ENCODE data around the gene DDN.

DNA sequence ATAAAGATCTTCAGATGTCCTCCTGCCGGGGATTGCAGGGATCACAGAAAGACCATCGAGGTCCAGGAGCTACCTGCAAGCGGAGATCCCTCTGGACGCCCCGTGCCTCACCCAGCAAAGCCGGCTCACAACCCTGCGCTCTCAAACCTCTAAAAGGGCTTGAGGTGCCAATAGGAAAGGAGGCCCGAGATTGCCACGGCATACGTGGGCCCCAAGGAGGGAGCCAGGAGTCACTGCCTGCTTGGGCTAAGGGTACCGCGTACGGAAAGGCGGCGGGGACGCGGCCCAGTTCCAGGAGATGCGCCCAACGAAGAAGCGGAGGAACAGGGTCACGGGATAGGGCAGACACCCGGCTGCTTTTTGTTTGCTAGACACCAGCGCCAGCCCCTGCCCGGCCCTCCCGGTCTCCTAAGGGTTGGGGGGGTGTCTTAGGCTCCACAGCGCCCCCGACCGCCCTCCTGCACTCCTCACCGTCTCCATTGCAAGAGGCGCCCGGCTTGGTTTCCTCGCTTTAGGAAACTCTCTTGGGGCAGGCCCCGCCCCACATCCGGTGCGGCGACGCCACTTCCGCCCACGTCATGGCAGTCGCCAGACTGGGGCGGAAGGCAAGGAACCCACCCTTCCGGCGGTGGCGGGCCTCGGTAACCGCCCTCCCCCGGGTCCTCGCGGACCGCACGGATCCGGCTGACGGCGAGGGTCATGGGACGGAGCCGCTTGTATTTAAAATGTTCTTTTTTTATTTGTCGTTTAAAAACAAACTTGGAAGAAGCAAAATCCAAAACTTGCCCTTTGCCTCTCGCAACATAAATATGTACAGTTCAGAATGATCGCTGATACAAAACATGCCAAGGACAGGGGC, 19.3 kb upstream of the DDN start, which contains the start of gene PRKAG1:
- TF ChIP-seq, protein P1, sequence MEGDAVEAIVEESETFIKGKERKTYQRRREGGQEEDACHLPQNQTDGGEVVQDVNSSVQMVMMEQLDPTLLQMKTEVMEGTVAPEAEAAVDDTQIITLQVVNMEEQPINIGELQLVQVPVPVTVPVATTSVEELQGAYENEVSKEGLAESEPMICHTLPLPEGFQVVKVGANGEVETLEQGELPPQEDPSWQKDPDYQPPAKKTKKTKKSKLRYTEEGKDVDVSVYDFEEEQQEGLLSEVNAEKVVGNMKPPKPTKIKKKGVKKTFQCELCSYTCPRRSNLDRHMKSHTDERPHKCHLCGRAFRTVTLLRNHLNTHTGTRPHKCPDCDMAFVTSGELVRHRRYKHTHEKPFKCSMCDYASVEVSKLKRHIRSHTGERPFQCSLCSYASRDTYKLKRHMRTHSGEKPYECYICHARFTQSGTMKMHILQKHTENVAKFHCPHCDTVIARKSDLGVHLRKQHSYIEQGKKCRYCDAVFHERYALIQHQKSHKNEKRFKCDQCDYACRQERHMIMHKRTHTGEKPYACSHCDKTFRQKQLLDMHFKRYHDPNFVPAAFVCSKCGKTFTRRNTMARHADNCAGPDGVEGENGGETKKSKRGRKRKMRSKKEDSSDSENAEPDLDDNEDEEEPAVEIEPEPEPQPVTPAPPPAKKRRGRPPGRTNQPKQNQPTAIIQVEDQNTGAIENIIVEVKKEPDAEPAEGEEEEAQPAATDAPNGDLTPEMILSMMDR (IDR thresholded peaks at IDR 0.05; ENCODE audit: insufficient read depth, low read length): no peak
- TF ChIP-seq, protein P2, sequence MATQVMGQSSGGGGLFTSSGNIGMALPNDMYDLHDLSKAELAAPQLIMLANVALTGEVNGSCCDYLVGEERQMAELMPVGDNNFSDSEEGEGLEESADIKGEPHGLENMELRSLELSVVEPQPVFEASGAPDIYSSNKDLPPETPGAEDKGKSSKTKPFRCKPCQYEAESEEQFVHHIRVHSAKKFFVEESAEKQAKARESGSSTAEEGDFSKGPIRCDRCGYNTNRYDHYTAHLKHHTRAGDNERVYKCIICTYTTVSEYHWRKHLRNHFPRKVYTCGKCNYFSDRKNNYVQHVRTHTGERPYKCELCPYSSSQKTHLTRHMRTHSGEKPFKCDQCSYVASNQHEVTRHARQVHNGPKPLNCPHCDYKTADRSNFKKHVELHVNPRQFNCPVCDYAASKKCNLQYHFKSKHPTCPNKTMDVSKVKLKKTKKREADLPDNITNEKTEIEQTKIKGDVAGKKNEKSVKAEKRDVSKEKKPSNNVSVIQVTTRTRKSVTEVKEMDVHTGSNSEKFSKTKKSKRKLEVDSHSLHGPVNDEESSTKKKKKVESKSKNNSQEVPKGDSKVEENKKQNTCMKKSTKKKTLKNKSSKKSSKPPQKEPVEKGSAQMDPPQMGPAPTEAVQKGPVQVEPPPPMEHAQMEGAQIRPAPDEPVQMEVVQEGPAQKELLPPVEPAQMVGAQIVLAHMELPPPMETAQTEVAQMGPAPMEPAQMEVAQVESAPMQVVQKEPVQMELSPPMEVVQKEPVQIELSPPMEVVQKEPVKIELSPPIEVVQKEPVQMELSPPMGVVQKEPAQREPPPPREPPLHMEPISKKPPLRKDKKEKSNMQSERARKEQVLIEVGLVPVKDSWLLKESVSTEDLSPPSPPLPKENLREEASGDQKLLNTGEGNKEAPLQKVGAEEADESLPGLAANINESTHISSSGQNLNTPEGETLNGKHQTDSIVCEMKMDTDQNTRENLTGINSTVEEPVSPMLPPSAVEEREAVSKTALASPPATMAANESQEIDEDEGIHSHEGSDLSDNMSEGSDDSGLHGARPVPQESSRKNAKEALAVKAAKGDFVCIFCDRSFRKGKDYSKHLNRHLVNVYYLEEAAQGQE (IDR thresholded peaks at IDR 0.05; ENCODE audit: insufficient replicate concordance, low read depth): no peak
- TF ChIP-seq POLR2AphosphoS5 (IDR thresholded peaks at IDR 0.05; ENCODE audit: low read depth) (peak; percentile 96), SPI1 (IDR thresholded peaks at IDR 0.05; ENCODE audit: borderline replicate concordance, low read depth) (peak; percentile 66; the same call in 1 of the 2 replicates), GABPA (IDR thresholded peaks at IDR 0.05; ENCODE audit: low read depth) (peak; percentile 94)
